ENCODE measurements around the gene RASSF5.

DNA sequence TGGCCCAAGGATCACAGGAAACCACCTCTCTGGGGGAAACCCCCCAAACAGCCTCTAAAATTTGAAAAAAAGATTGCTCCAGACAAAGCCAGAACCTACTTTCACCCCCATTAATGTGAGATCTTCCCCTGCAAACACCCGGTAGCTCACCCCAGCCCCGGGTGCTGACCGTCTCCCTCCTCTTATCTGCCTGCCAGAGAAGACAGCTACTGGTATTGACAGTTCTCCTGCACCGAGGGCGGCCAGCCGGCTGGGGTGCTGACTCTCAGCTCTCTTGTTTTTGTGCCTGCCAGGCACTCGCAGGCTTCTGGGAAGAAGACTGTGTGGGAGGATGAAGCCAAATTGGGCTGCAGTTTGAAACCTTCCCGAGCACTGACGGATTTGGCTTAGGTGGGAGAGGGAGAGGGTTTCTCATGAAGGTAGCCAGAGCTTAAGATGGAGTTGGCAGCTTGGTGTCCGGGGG lies 48.2 kb downstream of the RASSF5 start:
- TF ChIP-seq, protein P1, sequence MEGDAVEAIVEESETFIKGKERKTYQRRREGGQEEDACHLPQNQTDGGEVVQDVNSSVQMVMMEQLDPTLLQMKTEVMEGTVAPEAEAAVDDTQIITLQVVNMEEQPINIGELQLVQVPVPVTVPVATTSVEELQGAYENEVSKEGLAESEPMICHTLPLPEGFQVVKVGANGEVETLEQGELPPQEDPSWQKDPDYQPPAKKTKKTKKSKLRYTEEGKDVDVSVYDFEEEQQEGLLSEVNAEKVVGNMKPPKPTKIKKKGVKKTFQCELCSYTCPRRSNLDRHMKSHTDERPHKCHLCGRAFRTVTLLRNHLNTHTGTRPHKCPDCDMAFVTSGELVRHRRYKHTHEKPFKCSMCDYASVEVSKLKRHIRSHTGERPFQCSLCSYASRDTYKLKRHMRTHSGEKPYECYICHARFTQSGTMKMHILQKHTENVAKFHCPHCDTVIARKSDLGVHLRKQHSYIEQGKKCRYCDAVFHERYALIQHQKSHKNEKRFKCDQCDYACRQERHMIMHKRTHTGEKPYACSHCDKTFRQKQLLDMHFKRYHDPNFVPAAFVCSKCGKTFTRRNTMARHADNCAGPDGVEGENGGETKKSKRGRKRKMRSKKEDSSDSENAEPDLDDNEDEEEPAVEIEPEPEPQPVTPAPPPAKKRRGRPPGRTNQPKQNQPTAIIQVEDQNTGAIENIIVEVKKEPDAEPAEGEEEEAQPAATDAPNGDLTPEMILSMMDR (IDR thresholded peaks at IDR 0.05) = no peak
- no peak for TF ChIP-seq POLR2A (IDR thresholded peaks at IDR 0.05)
